Measurements from ENCODE around the gene KRT6A.

DNA sequence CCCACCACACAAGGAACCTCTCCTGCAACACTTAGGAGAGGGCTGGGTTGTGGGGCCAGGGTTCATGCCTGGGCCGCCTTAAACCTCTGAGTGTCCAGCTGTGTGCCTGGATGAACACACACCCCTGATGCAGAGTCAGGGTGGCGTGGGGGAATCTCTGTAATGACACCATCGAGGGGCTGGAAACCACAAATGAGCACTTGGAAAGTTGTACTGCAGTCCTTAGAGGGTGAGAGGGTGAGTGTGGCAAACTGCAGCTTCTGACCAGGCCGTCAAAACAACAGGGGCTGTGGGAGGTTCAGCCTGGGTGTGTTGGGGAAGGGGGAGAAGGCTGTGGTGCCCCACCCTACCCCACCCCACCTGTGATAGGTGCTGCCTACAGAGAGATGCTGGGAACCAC lies 39.6 kb upstream of the KRT6A start:
- no peak for TF ChIP-seq POLR2A (IDR thresholded peaks at IDR 0.05)
- TF ChIP-seq, protein P1, sequence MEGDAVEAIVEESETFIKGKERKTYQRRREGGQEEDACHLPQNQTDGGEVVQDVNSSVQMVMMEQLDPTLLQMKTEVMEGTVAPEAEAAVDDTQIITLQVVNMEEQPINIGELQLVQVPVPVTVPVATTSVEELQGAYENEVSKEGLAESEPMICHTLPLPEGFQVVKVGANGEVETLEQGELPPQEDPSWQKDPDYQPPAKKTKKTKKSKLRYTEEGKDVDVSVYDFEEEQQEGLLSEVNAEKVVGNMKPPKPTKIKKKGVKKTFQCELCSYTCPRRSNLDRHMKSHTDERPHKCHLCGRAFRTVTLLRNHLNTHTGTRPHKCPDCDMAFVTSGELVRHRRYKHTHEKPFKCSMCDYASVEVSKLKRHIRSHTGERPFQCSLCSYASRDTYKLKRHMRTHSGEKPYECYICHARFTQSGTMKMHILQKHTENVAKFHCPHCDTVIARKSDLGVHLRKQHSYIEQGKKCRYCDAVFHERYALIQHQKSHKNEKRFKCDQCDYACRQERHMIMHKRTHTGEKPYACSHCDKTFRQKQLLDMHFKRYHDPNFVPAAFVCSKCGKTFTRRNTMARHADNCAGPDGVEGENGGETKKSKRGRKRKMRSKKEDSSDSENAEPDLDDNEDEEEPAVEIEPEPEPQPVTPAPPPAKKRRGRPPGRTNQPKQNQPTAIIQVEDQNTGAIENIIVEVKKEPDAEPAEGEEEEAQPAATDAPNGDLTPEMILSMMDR (IDR thresholded peaks at IDR 0.05), result no peak
- TF ChIP-seq EP300 (IDR thresholded peaks at IDR 0.05), result no peak
